Measurements from ENCODE around the gene SPTBN1.

GRCh38 chr2:54659527-54659926 is 203.4 kb downstream of the SPTBN1 start:
- TF ChIP-seq POLR2A (IDR thresholded peaks at IDR 0.05; ENCODE audit: low read depth, low read length) (no peak), CTCF (IDR thresholded peaks at IDR 0.05; ENCODE audit: extremely low read depth in 1 of 2, insufficient read depth in 1 of 2, low read depth in 1 of 2, low read length in 2 of 2) (no peak), MAX (IDR thresholded peaks at IDR 0.05; ENCODE audit: insufficient read depth, insufficient read length) (no peak), EZH2 (IDR thresholded peaks at IDR 0.05; ENCODE audit: borderline replicate concordance, low read depth, low read length, severe bottlenecking) (no peak), POLR2AphosphoS5 (IDR thresholded peaks at IDR 0.05; ENCODE audit: insufficient read depth, low read depth, low read length) (no peak), MYC (IDR thresholded peaks at IDR 0.05; ENCODE audit: low read depth, low read length) (no peak), JUN (IDR thresholded peaks at IDR 0.05; ENCODE audit: borderline replicate concordance, insufficient read depth, insufficient read length, low read depth) (no peak)
